SK-N-SH treated with all-trans-retinoic acid at 6 μM for 48 hours (cell line): ENCODE results near the gene STK26.

Experiments
- ATAC-seq: fragments of 200-7000 bp; cut with Tn5 transposase; 3 replicates; pipeline ENCODE4 v1.9.1; 2020; ENCODE audit warnings: mild to moderate bottlenecking, moderate library complexity
- ARNTL ChIP-seq: fragments of 450-650 bp; formaldehyde crosslinking; IDR thresholded peaks from 2 replicates; pipeline ENCODE4 v1.5.0; 2020; ENCODE audit warnings: low read depth, mild to moderate bottlenecking, moderate library complexity, borderline replicate concordance
- BACH2 ChIP-seq: fragments of 250-450 bp; sonication (Bioruptor Pico); IDR thresholded peaks from 2 replicates; pipeline ENCODE4 v1.9.0; 2021; ENCODE audit warnings: mild to moderate bottlenecking, borderline replicate concordance
- CREB5 ChIP-seq: fragments of 250-450 bp; sonication (Bioruptor Pico); IDR thresholded peaks from 2 replicates; pipeline ENCODE4 v1.5.1; 2020; ENCODE audit warnings: low read depth, mild to moderate bottlenecking, moderate library complexity
- ESRRG ChIP-seq: fragments of 250-450 bp; sonication (Bioruptor Pico); IDR thresholded peaks from 2 replicates; pipeline ENCODE4 v1.6.1; 2021; ENCODE audit warnings: mild to moderate bottlenecking
- GLIS3 ChIP-seq: fragments of 250-450 bp; sonication (Bioruptor Pico); IDR thresholded peaks from 2 replicates; pipeline ENCODE4 v1.5.0; 2020; ENCODE audit warnings: mild to moderate bottlenecking, moderate library complexity
- ISL1 ChIP-seq: fragments of 250-450 bp; sonication (Bioruptor Pico); IDR thresholded peaks from 2 replicates; pipeline ENCODE4 v2.1.2; 2022; ENCODE audit warnings: mild to moderate bottlenecking, moderate library complexity
- OSR1 ChIP-seq: fragments of 250-450 bp; sonication (Bioruptor Pico); IDR thresholded peaks from 2 replicates; pipeline ENCODE4 v1.8.0; 2022; ENCODE audit warnings: moderate library complexity, mild to moderate bottlenecking, inconsistent platforms
- PPARA ChIP-seq: fragments of 250-450 bp; sonication (Bioruptor Pico); IDR thresholded peaks from 2 replicates; pipeline ENCODE4 v1.5.0; 2020; ENCODE audit warnings: mild to moderate bottlenecking, borderline replicate concordance
- RARB ChIP-seq: fragments of 250-450 bp; sonication (Bioruptor Pico); IDR thresholded peaks from 2 replicates; pipeline ENCODE4 v1.8.0; 2021; ENCODE audit warnings: mild to moderate bottlenecking, moderate library complexity
- SNAI2 ChIP-seq: fragments of 250-450 bp; sonication (Bioruptor Pico); IDR thresholded peaks from 2 replicates; pipeline ENCODE4 v1.5.0; 2020; ENCODE audit warnings: mild to moderate bottlenecking, moderate library complexity
- TOX ChIP-seq: fragments of 250-450 bp; sonication (Bioruptor Pico); IDR thresholded peaks from 2 replicates; pipeline ENCODE4 v1.8.0; 2021; ENCODE audit warnings: mild to moderate bottlenecking, moderate library complexity, borderline replicate concordance
- ZFP3 ChIP-seq: fragments of 250-450 bp; sonication (Bioruptor Pico); IDR thresholded peaks from 2 replicates; pipeline ENCODE4 v1.5.0; 2020; ENCODE audit warnings: mild to moderate bottlenecking, moderate library complexity
- ZFP30 ChIP-seq: fragments of 450-650 bp; formaldehyde crosslinking; IDR thresholded peaks from 2 replicates; pipeline ENCODE4 v1.5.0; 2022; ENCODE audit warnings: mild to moderate bottlenecking, moderate library complexity
- ZNF8 ChIP-seq: fragments of 450-650 bp; formaldehyde crosslinking; IDR thresholded peaks from 2 replicates; pipeline ENCODE4 v1.5.0; 2020; ENCODE audit warnings: mild to moderate bottlenecking, moderate library complexity
- TF ChIP-seq, protein P1 (sequence below): fragments of 250-450 bp; sonication (Bioruptor Pico); IDR thresholded peaks from 2 replicates; pipeline ENCODE4 v1.5.0; 2020; ENCODE audit warnings: mild to moderate bottlenecking, moderate library complexity
- TF ChIP-seq, protein P2 (sequence below): fragments of 250-450 bp; sonication (Bioruptor Pico); IDR thresholded peaks from 2 replicates; pipeline ENCODE4 v1.5.1; 2021; ENCODE audit warnings: mild to moderate bottlenecking, moderate library complexity
- TF ChIP-seq, protein P3 (sequence below): fragments of 250-450 bp; sonication (Bioruptor Pico); IDR thresholded peaks from 2 replicates; pipeline ENCODE4 v1.8.0; 2020; ENCODE audit warnings: mild to moderate bottlenecking, moderate library complexity, borderline replicate concordance

STK26 gene

DNA sequence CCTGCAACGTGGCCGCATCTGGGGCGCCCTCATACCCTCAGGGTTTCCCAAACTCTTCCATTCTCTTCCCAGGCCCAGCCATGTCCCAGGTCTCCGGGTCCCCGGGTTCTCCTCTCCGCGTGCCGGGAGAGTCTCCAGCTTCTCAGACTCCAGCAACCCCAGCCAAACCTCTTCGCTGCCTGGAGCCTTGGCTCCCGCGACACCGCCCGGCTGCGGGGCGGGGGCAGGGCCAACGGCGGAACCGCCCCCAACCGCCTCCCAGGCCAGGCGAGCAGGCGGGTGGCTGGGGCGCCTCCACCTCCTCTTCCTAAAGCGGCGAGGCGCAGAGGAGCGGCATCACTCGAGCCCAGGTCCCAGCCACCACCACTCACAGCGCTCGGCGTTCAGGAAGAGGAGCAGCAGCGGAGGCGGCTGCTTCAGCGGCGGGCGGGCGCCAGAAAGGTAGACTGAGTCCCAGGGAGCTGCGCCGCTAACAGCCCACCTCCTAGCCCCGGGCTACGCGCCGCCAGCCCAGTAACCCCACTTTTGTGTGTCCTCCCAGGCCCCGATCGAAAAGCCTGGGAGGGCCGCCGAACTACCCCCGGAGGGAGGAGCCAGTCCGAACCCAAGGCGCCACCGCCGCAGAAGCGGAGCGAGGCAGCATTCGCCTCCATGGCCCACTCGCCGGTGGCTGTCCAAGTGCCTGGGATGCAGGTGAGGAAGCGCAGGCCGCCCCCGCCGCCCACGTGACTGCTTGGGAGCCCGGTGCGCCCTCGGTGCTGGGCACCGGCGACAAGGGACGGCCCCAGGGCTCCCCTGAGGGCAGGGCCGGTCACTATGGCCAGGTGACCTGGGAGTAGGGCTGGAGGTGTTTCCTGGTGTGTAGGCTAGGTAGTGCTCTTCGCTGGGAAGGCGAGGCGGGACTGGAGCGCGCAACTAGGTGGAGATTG lies at the start of gene STK26:
Gene STK26, plus strand, starts transcription at position 336 of the 929 bp plus-strand sequence. Its CDS starts 316 bp downstream, at position 652.
- no peak for TF ChIP-seq ZFP3 (CRISPR knock-in tag)
- TF ChIP-seq SNAI2 = no peak
- TF ChIP-seq BACH2 (CRISPR knock-in tag) = no peak
- TF ChIP-seq, protein P1, sequence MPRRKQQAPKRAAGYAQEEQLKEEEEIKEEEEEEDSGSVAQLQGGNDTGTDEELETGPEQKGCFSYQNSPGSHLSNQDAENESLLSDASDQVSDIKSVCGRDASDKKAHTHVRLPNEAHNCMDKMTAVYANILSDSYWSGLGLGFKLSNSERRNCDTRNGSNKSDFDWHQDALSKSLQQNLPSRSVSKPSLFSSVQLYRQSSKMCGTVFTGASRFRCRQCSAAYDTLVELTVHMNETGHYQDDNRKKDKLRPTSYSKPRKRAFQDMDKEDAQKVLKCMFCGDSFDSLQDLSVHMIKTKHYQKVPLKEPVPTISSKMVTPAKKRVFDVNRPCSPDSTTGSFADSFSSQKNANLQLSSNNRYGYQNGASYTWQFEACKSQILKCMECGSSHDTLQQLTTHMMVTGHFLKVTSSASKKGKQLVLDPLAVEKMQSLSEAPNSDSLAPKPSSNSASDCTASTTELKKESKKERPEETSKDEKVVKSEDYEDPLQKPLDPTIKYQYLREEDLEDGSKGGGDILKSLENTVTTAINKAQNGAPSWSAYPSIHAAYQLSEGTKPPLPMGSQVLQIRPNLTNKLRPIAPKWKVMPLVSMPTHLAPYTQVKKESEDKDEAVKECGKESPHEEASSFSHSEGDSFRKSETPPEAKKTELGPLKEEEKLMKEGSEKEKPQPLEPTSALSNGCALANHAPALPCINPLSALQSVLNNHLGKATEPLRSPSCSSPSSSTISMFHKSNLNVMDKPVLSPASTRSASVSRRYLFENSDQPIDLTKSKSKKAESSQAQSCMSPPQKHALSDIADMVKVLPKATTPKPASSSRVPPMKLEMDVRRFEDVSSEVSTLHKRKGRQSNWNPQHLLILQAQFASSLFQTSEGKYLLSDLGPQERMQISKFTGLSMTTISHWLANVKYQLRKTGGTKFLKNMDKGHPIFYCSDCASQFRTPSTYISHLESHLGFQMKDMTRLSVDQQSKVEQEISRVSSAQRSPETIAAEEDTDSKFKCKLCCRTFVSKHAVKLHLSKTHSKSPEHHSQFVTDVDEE (CRISPR knock-in tag) = no peak
- no peak for TF ChIP-seq CREB5 (CRISPR knock-in tag)
- no peak for TF ChIP-seq ISL1 (CRISPR knock-in tag)
- no peak for TF ChIP-seq TOX (CRISPR knock-in tag)
- TF ChIP-seq ZFP30 (CRISPR knock-in tag) = no peak
- no peak for TF ChIP-seq GLIS3
- no peak for TF ChIP-seq PPARA
- peak; percentile 93 for ATAC-seq

GRCh38 chrX:131975851-131976250 lies 47.3 kb upstream of the STK26 start:
- no peak for ATAC-seq
- TF ChIP-seq PPARA = no peak
- TF ChIP-seq RARB (CRISPR knock-in tag) = no peak
- TF ChIP-seq, protein P2, sequence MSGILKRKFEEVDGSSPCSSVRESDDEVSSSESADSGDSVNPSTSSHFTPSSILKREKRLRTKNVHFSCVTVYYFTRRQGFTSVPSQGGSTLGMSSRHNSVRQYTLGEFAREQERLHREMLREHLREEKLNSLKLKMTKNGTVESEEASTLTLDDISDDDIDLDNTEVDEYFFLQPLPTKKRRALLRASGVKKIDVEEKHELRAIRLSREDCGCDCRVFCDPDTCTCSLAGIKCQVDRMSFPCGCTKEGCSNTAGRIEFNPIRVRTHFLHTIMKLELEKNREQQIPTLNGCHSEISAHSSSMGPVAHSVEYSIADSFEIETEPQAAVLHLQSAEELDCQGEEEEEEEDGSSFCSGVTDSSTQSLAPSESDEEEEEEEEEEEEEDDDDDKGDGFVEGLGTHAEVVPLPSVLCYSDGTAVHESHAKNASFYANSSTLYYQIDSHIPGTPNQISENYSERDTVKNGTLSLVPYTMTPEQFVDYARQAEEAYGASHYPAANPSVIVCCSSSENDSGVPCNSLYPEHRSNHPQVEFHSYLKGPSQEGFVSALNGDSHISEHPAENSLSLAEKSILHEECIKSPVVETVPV (CRISPR knock-in tag) = no peak
- no peak for TF ChIP-seq ZNF8 (CRISPR knock-in tag)
- TF ChIP-seq, all 23 proteins: peak for 0

DNA sequence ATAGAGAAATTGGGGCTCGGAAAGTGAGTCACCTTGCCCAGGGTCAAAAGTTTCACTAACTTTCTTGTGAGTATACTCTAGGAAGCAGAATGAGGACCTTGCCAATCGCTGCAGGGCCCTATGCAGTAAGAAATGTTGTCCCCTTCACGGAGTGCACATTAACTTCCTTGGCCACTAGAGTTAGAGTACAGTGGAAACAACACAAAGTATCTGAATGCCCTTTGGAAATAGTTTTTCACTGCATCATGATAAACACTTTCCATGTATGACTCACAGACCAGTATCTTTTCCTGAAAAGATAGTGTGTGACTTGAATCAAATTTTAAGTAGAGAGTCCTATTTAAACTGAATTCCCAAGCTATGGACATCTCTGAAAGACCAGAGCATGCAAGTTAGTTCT lies 45.5 kb upstream of the STK26 start:
- TF ChIP-seq, protein P2 (CRISPR knock-in tag) = no peak
- TF ChIP-seq ESRRG (no peak), TOX (CRISPR knock-in tag) (no peak), RARB (CRISPR knock-in tag) (no peak), BACH2 (CRISPR knock-in tag) (no peak), ZFP30 (CRISPR knock-in tag) (no peak), OSR1 (CRISPR knock-in tag) (no peak), ZFP3 (CRISPR knock-in tag) (no peak), ARNTL (no peak)
- TF ChIP-seq, protein P3, sequence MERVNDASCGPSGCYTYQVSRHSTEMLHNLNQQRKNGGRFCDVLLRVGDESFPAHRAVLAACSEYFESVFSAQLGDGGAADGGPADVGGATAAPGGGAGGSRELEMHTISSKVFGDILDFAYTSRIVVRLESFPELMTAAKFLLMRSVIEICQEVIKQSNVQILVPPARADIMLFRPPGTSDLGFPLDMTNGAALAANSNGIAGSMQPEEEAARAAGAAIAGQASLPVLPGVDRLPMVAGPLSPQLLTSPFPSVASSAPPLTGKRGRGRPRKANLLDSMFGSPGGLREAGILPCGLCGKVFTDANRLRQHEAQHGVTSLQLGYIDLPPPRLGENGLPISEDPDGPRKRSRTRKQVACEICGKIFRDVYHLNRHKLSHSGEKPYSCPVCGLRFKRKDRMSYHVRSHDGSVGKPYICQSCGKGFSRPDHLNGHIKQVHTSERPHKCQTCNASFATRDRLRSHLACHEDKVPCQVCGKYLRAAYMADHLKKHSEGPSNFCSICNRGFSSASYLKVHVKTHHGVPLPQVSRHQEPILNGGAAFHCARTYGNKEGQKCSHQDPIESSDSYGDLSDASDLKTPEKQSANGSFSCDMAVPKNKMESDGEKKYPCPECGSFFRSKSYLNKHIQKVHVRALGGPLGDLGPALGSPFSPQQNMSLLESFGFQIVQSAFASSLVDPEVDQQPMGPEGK (CRISPR knock-in tag) = no peak
- TF ChIP-seq, protein P1 (CRISPR knock-in tag) = no peak
- ATAC-seq = no peak
